GM12865 (cell line): ENCODE results near the gene ALKBH3.

Experiments used
- DNase-seq: peaks from one replicate; pipeline ENCODE4 v3.0.0; 2010; ENCODE audit warnings: low read depth
- H3K4me3 ChIP-seq: 2 replicates; pipeline ENCODE4 v1.5.1; 2011; ENCODE audit warnings: mild to moderate bottlenecking, low read depth, low read length, control low read depth
- TF ChIP-seq, protein P1 (sequence below): IDR thresholded peaks from 2 replicates; pipeline ENCODE4 v1.5.1; 2011; ENCODE audit warnings: low read length, control low read depth, low read depth, inconsistent platforms; ENCODE audit not compliant: insufficient read depth; ENCODE audit errors: missing control alignments

ALKBH3 gene

DNA sequence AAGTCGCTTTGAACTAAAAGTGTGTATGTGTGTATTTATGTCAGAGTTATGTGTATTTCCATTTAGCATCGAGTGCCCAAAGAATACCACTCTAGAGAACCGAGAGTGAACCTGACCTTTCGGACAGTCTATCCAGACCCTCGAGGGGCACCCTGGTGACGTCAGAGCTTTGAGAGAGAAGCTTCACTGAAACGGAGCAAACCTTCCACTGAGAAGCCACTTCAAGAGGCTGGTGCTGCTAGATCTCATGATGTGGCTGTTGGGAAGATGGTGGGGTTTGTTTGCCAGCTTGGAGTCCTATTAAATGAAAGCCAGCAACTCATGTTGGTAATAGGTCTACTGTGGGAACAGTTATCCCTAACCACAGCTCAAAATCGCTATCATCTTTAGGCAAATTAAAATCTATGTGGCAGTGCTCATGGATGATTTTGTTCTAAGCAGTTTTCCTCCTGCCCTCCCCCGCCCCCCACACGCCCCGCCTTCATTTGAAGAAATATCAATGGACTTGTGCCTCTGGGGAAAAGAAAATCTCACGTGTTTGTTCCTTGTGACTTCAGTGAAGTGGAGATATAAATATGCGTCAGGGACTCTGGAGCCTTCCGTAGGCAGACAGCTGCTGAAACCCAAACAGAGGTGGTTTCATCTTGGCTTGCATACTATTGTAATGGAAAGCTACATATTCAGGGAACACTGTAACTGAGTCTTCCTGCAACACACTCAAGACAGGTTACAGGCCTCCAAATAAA is 39.4 kb downstream of the ALKBH3 start:
- H3K4me3 ChIP-seq, result no peak overlapping the region
- no peak for DNase-seq

DNA sequence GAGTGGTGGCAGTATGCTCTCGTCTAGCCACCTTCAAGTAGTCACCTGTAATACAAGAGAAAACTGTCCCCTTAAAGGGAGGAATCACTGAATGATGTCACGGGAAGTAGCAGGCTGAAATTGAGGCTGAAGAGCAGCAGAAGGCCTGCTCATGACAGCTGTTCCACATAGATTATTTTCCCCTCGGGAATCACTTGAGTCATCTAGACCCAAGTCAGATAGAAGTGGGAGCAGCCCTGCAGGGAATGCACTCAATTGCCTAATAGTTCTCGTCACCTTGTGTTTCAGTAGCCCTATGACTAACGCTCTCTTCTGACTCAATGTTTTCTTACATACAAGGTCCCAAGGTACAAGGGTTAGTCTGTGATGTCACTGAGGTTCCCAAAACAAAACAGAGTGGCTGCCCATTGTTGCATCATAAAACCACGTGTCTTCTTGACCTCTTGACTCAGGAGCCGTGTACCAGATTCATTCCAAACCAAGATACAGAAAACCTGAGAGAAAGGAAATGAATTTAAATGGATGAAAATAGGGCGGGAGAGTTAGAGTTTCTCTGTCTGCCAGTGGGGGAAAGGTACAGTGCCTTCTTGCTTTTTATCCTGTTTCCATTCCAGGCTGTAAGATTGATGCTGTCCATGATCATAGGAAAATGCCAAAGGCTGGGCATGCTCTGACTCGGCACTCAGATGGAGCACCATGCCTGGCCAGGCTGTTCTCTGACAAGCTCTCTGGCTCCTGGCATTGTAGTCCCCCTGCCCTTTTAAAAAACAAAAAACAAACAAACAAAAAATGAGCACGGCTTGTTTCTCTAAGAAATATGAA is 40.2 kb downstream of the ALKBH3 start:
- no peak overlapping the region for H3K4me3 ChIP-seq
- TF ChIP-seq, protein P1, sequence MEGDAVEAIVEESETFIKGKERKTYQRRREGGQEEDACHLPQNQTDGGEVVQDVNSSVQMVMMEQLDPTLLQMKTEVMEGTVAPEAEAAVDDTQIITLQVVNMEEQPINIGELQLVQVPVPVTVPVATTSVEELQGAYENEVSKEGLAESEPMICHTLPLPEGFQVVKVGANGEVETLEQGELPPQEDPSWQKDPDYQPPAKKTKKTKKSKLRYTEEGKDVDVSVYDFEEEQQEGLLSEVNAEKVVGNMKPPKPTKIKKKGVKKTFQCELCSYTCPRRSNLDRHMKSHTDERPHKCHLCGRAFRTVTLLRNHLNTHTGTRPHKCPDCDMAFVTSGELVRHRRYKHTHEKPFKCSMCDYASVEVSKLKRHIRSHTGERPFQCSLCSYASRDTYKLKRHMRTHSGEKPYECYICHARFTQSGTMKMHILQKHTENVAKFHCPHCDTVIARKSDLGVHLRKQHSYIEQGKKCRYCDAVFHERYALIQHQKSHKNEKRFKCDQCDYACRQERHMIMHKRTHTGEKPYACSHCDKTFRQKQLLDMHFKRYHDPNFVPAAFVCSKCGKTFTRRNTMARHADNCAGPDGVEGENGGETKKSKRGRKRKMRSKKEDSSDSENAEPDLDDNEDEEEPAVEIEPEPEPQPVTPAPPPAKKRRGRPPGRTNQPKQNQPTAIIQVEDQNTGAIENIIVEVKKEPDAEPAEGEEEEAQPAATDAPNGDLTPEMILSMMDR, result no peak
- no peak for DNase-seq

More for the DNA sequence above, 39.4 kb downstream of the ALKBH3 start:
- TF ChIP-seq, protein P1, result no peak

DNA sequence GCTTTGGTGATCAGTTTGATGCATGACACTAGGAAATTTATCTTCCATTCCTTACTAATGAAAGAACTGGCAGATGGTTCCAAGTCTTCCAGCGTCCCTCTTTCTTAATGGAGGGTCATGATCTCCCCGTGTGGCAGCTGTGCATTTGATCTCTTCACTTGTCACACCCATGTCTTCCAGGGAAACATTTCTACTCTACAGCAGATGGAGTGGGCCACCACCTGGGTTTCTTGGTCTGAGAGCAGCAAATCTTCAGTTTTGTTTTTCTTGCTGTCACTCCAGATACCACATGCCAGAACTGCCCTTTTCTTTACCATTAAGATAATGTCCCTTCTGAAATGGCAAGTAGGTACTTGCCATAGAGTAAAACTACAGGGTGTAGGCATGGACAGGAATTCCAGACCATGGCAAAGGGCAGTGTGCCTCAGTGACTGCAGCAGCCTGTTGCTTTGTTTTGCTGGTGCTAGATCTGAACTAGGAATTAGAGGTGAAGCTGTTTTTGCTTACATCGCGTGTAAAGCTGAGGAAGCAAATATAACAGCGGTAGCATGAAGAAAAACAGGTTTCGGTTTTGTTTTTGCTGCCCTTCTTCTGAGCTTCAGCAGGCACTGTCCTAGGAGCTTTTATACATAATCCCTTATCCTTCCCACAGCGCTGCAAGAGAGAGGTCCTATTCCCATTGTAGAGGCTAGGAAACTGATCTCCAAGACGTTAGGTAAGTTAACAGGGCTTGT is 41.1 kb downstream of the ALKBH3 start:
- DNase-seq, result no peak
- no peak overlapping the region for H3K4me3 ChIP-seq
- TF ChIP-seq, protein P1, result no peak

DNA sequence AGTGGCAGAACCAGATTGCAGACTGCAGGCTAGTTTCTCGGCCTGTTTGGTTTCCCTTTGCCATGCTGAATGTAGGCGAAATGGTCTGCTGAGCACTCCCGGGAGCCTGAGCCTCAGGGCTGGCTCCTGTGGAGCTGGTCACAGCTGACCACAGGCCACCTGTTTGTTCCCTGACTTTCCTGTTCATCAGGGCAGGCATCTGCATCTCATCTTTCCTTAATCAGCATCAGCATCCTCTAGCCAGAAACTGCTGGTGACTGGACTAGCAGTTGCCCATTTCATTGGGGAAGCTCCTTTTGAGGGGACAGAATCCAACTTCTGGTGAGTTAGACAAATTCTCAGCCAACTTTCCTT is 41.6 kb downstream of the ALKBH3 start:
- DNase-seq, result no peak
- TF ChIP-seq, protein P1, result no peak
- no peak overlapping the region for H3K4me3 ChIP-seq

DNA sequence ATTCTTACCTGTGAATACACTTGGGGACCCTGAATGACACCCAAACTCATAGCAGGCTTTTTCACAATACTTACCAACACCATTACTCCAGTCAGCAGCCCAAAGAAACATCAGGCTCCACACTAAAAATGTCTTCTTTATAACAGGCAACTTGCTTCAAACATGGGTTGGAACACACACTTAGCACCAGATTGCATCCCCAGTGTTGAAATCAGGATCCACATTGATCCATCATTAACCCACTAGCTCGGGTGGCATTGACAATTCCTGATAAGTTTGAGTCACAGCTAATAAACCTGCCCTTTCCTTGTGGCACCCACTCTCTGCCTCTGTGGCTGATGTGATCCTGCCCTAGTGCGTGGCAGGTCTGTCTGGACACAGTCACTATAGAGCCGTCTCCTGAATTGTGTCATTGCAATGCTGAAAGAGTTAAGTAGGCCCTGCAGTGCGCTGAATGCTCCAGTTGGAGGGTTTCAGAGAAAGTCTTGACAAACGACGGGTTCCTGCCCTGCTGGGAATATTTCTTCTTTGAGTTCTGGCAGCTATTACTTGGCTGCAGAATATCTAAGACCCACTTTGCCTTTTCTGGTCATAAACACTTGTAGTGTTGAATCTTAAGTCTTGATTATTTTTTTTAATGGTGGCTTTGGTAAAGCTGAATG is 42.2 kb downstream of the ALKBH3 start:
- no peak for DNase-seq
- TF ChIP-seq, protein P1, result no peak
- no peak overlapping the region for H3K4me3 ChIP-seq

DNA sequence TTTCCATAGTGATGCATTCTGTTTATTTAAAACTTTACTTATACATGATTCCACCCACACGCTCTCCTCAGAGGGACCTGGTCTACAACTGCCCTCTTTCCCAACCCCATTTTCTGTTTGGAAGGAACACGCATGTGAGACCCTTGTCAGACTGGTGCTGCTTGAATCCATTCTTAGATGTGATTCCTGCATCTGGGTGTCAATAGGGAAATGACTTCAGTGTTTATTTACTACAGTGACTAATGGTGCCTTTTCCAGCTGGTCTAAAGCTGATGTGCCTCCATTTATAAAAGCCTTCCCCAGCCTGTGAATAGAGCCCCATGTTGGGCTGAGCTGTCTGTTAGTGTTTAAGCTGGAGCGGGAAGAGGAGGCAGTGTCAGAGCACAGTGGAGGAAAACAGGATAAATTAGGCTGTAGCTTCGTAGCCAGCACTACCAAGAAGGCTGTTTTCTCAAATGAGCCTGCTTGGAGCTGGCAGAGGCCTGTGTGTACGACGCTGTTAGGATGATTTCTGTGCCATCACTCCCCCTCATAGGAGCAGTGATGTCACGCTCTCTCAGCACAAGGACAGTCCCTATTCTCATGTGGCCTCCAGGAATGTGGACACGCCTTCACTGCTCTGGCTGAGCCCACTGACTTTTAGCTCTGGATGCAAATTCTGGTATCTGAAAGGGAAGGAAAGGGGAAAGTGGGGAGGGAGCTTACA is 42.9 kb downstream of the ALKBH3 start:
- DNase-seq, result no peak
- no peak overlapping the region for H3K4me3 ChIP-seq
- TF ChIP-seq, protein P1, result no peak
